PC-3 (cell line): ENCODE results near the gene SLC18B1. TPM values are rescaled to one million over a fixed set of nuclear protein-coding genes. Genes with fewer than 3 reads are reported as not detected.

ENCODE experiments used
- ATAC-seq: fragments of 200-7000 bp; cut with Tn5 transposase; 2 replicates; pipeline ENCODE4 v1.9.1; 2020; ENCODE audit warnings: mild to moderate bottlenecking, moderate library complexity
- BruUV-seq: library from RNA; stranded (reverse); fragments of 400-500 nt; replicated peaks from 2 replicates; lab custom pipeline; 2021; lab: Mats Ljungman, UMichigan
- CTCF ChIA-PET: fragments of 300-600 bp; sonication (Branson Sonifier 250); formaldehyde crosslinking; loops from one replicate; lab custom pipeline; 2022; ENCODE audit warnings: antibody characterized with exemption; lab: Charles Lee
- POLR2A ChIA-PET: fragments of 300-600 bp; sonication (Branson Sonifier 250); formaldehyde crosslinking; loops from one replicate; lab custom pipeline; 2022; ENCODE audit warnings: antibody characterized with exemption; ENCODE audit not compliant: unreplicated experiment; lab: Charles Lee
- DNase-seq: peaks from one replicate; pipeline ENCODE4 v3.0.0-alpha.2; 2015
- H2AFZ ChIP-seq: fragments of 300-600 bp; sonication (generic); 2 replicates; pipeline ENCODE4 v1.6.0; 2016; ENCODE audit warnings: antibody characterized with exemption, low read length
- H3F3A ChIP-seq: fragments of 300-600 bp; sonication (generic); one replicate; pipeline ENCODE4 v1.6.0; 2017; ENCODE audit warnings: antibody characterized with exemption, low read length, control low read depth, mild to moderate bottlenecking; ENCODE audit not compliant: unreplicated experiment
- H3K27ac ChIP-seq: fragments of 300-600 bp; sonication (generic); 2 replicates; pipeline ENCODE4 v1.5.1; 2016; ENCODE audit warnings: mild to moderate bottlenecking, low read length
- H3K27me3 ChIP-seq: fragments of 300-600 bp; sonication (generic); 2 replicates; pipeline ENCODE4 v1.6.1; 2016; ENCODE audit warnings: low read length, mixed read lengths
- H3K36me3 ChIP-seq: fragments of 300-600 bp; sonication (generic); 2 replicates; pipeline ENCODE4 v1.6.1; 2016; ENCODE audit warnings: low read depth, mixed run types, low read length, mixed read lengths
- H3K4me1 ChIP-seq: fragments of 300-600 bp; sonication (generic); 2 replicates; pipeline ENCODE4 v1.5.1; 2016; ENCODE audit warnings: low read length; ENCODE audit not compliant: insufficient read depth
- H3K4me2 ChIP-seq: fragments of 300-600 bp; sonication (generic); 2 replicates; pipeline ENCODE4 v1.6.0; 2016; ENCODE audit warnings: low read length
- H3K4me3 ChIP-seq: fragments of 300-600 bp; sonication (generic); 2 replicates; pipeline ENCODE4 v1.5.1; 2016; ENCODE audit warnings: mild to moderate bottlenecking, low read length, mixed read lengths
- H3K79me2 ChIP-seq: fragments of 300-600 bp; sonication (generic); 2 replicates; pipeline ENCODE4 v1.6.1; 2017; ENCODE audit warnings: low read length, mixed read lengths
- H3K9ac ChIP-seq: fragments of 300-600 bp; sonication (generic); 2 replicates; pipeline ENCODE4 v1.6.0; 2016; ENCODE audit warnings: mild to moderate bottlenecking, low read length
- H3K9me2 ChIP-seq: fragments of 300-600 bp; sonication (generic); replicated peaks from 2 replicates; pipeline ENCODE4 v1.6.1; 2016; ENCODE audit warnings: mixed run types, low read length, mixed read lengths
- H3K9me3 ChIP-seq: fragments of 300-600 bp; sonication (generic); 2 replicates; pipeline ENCODE4 v1.6.1; 2016; ENCODE audit warnings: low read length, mixed read lengths
- H4K20me1 ChIP-seq: fragments of 300-600 bp; sonication (generic); 2 replicates; pipeline ENCODE4 v1.6.1; 2016; ENCODE audit warnings: low read length, mixed read lengths
- EZH2 ChIP-seq: fragments of 300-600 bp; sonication (generic); IDR thresholded peaks from one replicate; pipeline ENCODE4 v1.6.1; 2017; ENCODE audit warnings: antibody characterized with exemption, mild to moderate bottlenecking, low read length; ENCODE audit not compliant: unreplicated experiment
- EZH2phosphoT487 ChIP-seq: fragments of 300-600 bp; sonication (generic); IDR thresholded peaks from 2 replicates; pipeline ENCODE4 v1.6.1; 2018; ENCODE audit warnings: mild to moderate bottlenecking, antibody characterized with exemption, low read length, borderline replicate concordance
- intact Hi-C: fragments of 100-400 bp; cut with micrococcal nuclease; formaldehyde crosslinking; loops from 2 replicates; pipeline ENCODE4 v1.9.0; 2023
- total RNA-seq: library from RNA; depleted of rRNA; stranded (reverse); fragments of >200 nt; gene quantifications from 2 replicates; pipeline ENCODE4 v1.2.3, GENCODE V29; 2014
- TF ChIP-seq, protein P1 (sequence below): fragments of 300-600 bp; sonication (generic); conservative IDR thresholded peaks from 2 replicates; pipeline ENCODE4 v1.5.1; 2017; ENCODE audit warnings: antibody characterized with exemption, low read depth, mild to moderate bottlenecking, low read length

SLC18B1 gene
- total RNA-seq, 1 experiment from 2014 or later, result 8.4 TPM

- H3K4me1 ChIP-seq, result peaks cover 20% of the 10 kb centered on the region
- H3K9ac ChIP-seq, result no peak overlapping the region
- no peak for ATAC-seq
- no peak for DNase-seq
- TF ChIP-seq EZH2, result no peak
- TF ChIP-seq, protein P1, sequence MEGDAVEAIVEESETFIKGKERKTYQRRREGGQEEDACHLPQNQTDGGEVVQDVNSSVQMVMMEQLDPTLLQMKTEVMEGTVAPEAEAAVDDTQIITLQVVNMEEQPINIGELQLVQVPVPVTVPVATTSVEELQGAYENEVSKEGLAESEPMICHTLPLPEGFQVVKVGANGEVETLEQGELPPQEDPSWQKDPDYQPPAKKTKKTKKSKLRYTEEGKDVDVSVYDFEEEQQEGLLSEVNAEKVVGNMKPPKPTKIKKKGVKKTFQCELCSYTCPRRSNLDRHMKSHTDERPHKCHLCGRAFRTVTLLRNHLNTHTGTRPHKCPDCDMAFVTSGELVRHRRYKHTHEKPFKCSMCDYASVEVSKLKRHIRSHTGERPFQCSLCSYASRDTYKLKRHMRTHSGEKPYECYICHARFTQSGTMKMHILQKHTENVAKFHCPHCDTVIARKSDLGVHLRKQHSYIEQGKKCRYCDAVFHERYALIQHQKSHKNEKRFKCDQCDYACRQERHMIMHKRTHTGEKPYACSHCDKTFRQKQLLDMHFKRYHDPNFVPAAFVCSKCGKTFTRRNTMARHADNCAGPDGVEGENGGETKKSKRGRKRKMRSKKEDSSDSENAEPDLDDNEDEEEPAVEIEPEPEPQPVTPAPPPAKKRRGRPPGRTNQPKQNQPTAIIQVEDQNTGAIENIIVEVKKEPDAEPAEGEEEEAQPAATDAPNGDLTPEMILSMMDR, result no peak
- no peak for TF ChIP-seq EZH2phosphoT487
- no peak overlapping the region for H3K27ac ChIP-seq
- H4K20me1 ChIP-seq, result no peaks in the 10 kb centered on the region
- intact Hi-C loops, result no loop called here
- no peaks in the 10 kb centered on the region for H3K36me3 ChIP-seq
- H3K27me3 ChIP-seq, result no peaks in the 10 kb centered on the region
- H3F3A ChIP-seq, result no peaks in the 10 kb centered on the region
- no peaks in the 10 kb centered on the region for H3K79me2 ChIP-seq
- no peak overlapping the region for H3K4me2 ChIP-seq
- POLR2A ChIA-PET, result no interaction called here
- BruUV-seq, result no TSS peak
- no peak overlapping the region for H2AFZ ChIP-seq
- CTCF ChIA-PET, result no interaction called here
- no peaks in the 10 kb centered on the region for H3K9me3 ChIP-seq
- H3K4me3 ChIP-seq, result no peak overlapping the region
- H3K9me2 ChIP-seq, result no peaks in the 10 kb centered on the region
Observed at GRCh38 chr6:132726608-132726975, 71.8 kb downstream of the SLC18B1 start.

- Histone ChIP-seq H2AFZ (no peak overlapping the region), H3K36me3 (no peaks in the 10 kb centered on the region), H3F3A (no peaks in the 10 kb centered on the region), H3K9me2 (no peaks in the 10 kb centered on the region), H3K4me2 (no peak overlapping the region), H3K4me1 (peaks cover 16% of the 10 kb centered on the region), H4K20me1 (no peaks in the 10 kb centered on the region), H3K9ac (no peak overlapping the region), H3K9me3 (no peaks in the 10 kb centered on the region), H3K27ac (no peak overlapping the region), H3K79me2 (no peaks in the 10 kb centered on the region), H3K27me3 (no peaks in the 10 kb centered on the region), H3K4me3 (no peak overlapping the region)
- BruUV-seq, result no TSS peak
- ChIA-PET CTCF (no interaction called here), POLR2A (no interaction called here)
- ATAC-seq (no peak), DNase-seq (no peak)
- intact Hi-C loops, result no loop called here
- TF ChIP-seq, protein P1, result no peak
- TF ChIP-seq EZH2, result no peak
- TF ChIP-seq EZH2phosphoT487, result no peak
Observed at GRCh38 chr6:132725947-132726607, 72.4 kb downstream of the SLC18B1 start.

DNA sequence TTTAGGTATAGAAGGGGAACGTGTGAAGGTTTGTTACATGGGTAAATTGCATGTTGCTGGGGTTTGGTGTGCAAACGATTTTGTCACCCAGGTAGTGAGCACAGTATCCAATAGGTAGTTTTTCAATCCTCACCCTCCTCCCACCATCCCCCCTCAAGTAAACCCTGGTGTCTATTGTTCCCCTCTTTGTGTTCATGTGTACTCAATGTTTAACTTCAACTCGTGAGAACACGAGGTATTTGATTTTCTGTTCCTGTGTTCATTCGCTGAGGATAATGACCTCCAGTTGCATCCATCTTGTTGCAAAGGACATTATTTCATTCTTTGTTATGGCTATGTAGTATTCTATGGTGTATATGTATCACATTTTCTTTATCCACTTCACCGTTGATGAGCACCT is 73.0 kb downstream of the SLC18B1 start:
- Histone ChIP-seq H3K9me3 (no peaks in the 10 kb centered on the region), H3K9me2 (no peaks in the 10 kb centered on the region), H3K4me1 (peaks cover 13% of the 10 kb centered on the region), H3K36me3 (no peaks in the 10 kb centered on the region), H2AFZ (no peak overlapping the region), H3K79me2 (no peaks in the 10 kb centered on the region), H3K27ac (no peak overlapping the region), H3K27me3 (no peaks in the 10 kb centered on the region), H3F3A (no peaks in the 10 kb centered on the region), H3K9ac (no peak overlapping the region), H3K4me2 (no peak overlapping the region), H4K20me1 (no peaks in the 10 kb centered on the region), H3K4me3 (no peak overlapping the region)
- ATAC-seq, result no peak
- TF ChIP-seq EZH2 (no peak), EZH2phosphoT487 (no peak)
- TF ChIP-seq, protein P1, result no peak
- ChIA-PET CTCF (no interaction called here), POLR2A (no interaction called here)
- BruUV-seq, result no TSS peak
- no peak for DNase-seq
- intact Hi-C loops, result no loop called here
